GM20000 (cell line): Measurements from ENCODE around the gene NFIX.
"Not testable (repeated sequence)": the region's sequence is repeated elsewhere in the genome, so short reads cannot be mapped to it uniquely, and the experiment has no call there.

Experiments
- DNase-seq: peaks from one replicate; pipeline ENCODE4 v3.0.0; 2012; ENCODE audit warnings: low spot score
- TF ChIP-seq, protein P1 (sequence below): IDR thresholded peaks from 2 replicates; pipeline ENCODE4 v1.5.1; 2012; ENCODE audit warnings: mild to moderate bottlenecking, control low read depth; ENCODE audit errors: extremely low read depth, missing control alignments

The NFIX gene

DNA sequence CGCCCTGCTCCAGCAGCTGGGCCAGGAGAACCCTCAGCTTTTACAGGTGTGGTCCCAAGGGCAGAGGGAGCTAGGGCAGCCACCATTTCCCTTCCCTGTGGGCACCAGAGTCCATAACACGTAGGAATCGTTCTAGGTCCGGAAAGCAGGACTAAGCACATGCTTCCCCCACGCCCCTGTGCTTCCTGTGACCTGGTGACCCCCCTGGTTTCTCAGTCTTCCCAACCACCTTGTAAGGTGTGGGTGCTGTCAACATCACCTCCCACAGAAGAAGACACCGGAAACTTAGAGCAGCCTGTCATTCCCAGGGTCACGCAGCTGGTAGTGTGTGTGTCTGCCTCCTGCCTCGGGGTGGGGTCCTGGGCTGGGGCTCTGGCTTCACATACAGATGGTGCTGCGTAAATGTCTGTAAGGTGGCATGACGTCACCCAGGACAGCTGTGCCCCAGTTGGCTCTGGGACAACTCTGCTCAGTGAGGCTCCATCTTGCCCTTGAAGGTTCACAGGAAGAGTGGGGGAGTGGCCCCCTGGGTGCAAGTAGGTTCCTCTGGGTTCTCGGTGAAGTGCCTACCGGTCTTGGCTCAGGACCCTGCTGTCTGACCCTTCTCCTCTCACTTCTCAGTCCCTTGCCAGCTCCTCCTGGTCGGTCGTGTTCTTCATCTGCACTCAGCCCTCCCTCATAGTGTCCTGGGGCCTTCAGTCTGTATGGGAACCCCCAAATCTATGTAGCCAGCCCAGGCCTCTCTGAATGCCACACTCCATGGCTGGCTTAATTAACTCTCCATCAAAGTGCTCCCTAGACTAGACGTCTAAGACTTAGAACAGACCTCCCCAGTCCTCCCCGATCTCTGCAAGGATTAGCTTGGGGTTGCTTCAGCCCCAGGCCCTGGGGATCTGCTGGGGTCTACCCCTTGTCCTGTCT is 45.7 kb upstream of the NFIX start:
- TF ChIP-seq, protein P1, sequence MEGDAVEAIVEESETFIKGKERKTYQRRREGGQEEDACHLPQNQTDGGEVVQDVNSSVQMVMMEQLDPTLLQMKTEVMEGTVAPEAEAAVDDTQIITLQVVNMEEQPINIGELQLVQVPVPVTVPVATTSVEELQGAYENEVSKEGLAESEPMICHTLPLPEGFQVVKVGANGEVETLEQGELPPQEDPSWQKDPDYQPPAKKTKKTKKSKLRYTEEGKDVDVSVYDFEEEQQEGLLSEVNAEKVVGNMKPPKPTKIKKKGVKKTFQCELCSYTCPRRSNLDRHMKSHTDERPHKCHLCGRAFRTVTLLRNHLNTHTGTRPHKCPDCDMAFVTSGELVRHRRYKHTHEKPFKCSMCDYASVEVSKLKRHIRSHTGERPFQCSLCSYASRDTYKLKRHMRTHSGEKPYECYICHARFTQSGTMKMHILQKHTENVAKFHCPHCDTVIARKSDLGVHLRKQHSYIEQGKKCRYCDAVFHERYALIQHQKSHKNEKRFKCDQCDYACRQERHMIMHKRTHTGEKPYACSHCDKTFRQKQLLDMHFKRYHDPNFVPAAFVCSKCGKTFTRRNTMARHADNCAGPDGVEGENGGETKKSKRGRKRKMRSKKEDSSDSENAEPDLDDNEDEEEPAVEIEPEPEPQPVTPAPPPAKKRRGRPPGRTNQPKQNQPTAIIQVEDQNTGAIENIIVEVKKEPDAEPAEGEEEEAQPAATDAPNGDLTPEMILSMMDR = no peak
- DNase-seq = no peak

GRCh38 chr19:12952050-12952449 is 43.2 kb upstream of the NFIX start:
- DNase-seq = not testable (repeated sequence)

- DNase-seq = no peak
- TF ChIP-seq, protein P1 = no peak
These were observed 42.7 kb upstream of the NFIX start for GRCh38 chr19:12952488-12953137.

DNA sequence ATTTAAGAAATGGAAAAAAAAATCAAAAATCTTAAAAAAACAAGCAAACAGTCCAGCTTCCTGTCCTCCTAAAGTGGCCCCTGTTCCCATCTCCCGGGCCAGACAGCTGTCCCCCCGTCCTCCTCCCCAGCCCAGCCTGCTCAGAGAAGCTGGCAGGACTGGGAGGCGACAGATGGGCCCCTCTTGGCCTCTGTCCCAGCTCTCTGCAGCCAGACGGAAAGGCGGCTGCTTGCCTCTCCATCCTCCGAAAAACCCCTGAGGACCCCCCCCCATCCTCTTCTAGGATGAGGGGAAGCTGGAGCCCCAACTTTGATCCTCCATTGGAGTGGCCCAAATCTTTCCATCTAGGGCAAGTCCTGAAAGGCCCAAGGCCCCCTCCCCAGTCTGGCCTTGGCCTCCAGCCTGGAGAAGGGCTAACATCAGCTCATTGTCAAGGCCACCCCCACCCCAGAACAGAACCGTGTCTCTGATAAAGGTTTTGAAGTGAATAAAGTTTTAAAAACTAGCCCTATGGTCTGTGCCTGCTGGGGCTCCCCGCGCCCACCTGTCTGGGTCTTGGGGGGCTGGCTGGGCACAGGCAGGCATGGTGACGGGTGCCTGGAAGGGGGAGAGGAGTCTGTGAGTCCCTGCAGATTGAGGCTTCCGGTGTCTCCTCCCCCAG is 42.0 kb upstream of the NFIX start:
- TF ChIP-seq, protein P1 = no peak
- DNase-seq = no peak

DNA sequence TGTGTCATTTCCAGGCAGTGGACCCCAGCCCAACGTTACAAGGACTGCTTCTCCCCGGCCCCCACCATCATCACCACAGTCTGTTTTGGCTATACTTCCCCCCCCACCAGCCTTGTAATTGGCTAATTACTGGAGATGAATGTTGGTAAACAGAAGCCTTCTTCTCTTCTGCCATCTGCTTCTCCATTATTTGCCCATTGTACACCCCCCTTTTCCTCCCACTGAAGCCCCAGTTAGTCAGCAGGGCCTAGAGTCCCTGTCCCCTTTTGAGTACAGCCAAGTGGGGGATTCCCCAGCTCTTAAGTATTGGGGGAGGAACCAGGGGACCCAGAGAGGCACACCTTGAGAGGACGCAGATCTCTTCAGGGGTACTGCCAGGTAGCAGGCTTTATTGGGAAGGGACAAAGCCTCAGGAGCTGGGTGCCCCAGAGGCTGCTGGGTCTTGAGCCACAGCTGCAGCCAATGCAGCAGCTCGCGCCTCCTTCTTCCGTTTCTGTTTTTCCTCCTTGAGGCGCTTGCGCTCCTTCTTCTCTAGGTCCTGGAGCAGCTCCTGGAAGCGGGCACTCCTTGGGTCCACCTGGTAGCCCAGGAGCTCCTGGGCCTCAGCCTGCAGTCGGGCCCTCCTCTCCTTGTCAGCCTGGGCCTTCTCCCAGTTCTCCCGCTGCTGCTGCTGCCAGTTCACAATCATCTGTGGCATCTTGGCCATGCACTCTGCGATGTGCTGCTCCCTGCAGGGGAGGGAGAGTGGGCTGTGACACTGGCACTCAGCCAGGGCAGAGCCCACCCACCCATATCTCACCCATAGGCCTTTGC is 41.3 kb upstream of the NFIX start:
- TF ChIP-seq, protein P1 = no peak
- DNase-seq = no peak

DNA sequence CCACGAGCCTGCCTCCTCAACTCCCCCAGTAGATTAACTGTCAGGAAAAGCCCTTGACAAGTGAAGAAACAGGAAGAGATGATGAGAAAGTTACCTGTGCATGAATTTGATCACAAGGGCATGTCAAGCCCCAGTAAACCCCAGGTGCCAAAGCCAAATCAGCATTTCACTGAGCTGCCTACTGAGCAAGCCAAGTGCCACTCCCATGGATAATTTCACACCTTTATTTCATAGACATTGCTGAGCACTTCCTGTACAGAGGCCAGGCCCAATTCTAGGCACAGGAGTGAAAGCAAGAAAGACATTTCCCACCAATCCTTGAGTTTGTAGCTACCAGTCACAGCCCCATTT is 40.7 kb upstream of the NFIX start:
- TF ChIP-seq, protein P1 = no peak
- DNase-seq = no peak

GRCh38 chr19:12955575-12955974 is 39.7 kb upstream of the NFIX start:
- not testable (repeated sequence) for DNase-seq

GRCh38 chr19:12955996-12956395 is 39.3 kb upstream of the NFIX start:
- no peak for DNase-seq

More at GRCh38 chr19:12955996-12956395, 39.3 kb upstream of the NFIX start:
- TF ChIP-seq, protein P1 = no peak
